GM12878 (cell line): Measurements from ENCODE around the gene LSM2. TPM values are rescaled to one million over a fixed set of nuclear protein-coding genes. Genes with fewer than 3 reads are reported as not detected.

Experiments
- BHLHE40 ChIP-seq, 2 experiments: fragments of 450-650 bp in 1 of 2; IDR thresholded peaks; 2 replicates each; pipeline ENCODE4 v1.6.1; 2011 to 2017; ENCODE audit warnings: low read depth in 2 of 2, borderline replicate concordance in 1 of 2, improper control_type of control experiment in 1 of 2, low read length in 1 of 2, mild to moderate bottlenecking in 1 of 2
- CEBPZ ChIP-seq: fragments of 150-350 bp; IDR thresholded peaks from 2 replicates; pipeline ENCODE4 v1.6.1; 2016; ENCODE audit warnings: low read depth, low read length
- GATAD2B ChIP-seq: fragments of 450-650 bp; conservative IDR thresholded peaks from 2 replicates; pipeline ENCODE4 v1.6.1; 2017; ENCODE audit warnings: low read depth, mild to moderate bottlenecking, moderate library complexity
- MEF2B ChIP-seq: fragments of 450-650 bp; IDR thresholded peaks from 2 replicates; pipeline ENCODE4 v1.6.1; 2018; ENCODE audit warnings: mild to moderate bottlenecking, moderate library complexity; ENCODE audit not compliant: partially characterized antibody, poor library complexity, severe bottlenecking
- NR2F1 ChIP-seq: fragments of 450-650 bp; conservative IDR thresholded peaks from 2 replicates; pipeline ENCODE4 v1.6.1; 2017; ENCODE audit warnings: mild to moderate bottlenecking
- PML ChIP-seq: IDR thresholded peaks from 2 replicates; pipeline ENCODE4 v1.6.1; 2012; ENCODE audit warnings: low read length, inconsistent platforms
- RELA ChIP-seq: fragments of 450-650 bp; IDR thresholded peaks from 2 replicates; pipeline ENCODE4 v1.8.0; 2014; ENCODE audit warnings: borderline replicate concordance; ENCODE audit not compliant: partially characterized antibody
- SIN3A ChIP-seq: IDR thresholded peaks from 2 replicates; pipeline ENCODE4 v1.6.1; 2012; ENCODE audit warnings: low read depth, low read length, improper control_type of control experiment
- SMARCA5 ChIP-seq: fragments of 450-650 bp; IDR thresholded peaks from 2 replicates; pipeline ENCODE4 v1.6.1; 2017; ENCODE audit warnings: mild to moderate bottlenecking
- TARDBP ChIP-seq: IDR thresholded peaks from 2 replicates; pipeline ENCODE4 v1.6.1; 2016; ENCODE audit warnings: borderline replicate concordance
- ZBTB11 ChIP-seq: fragments of 450-650 bp; formaldehyde crosslinking; IDR thresholded peaks from 2 replicates; pipeline ENCODE4 v1.5.0; 2022; ENCODE audit warnings: mild to moderate bottlenecking, missing genetic modification characterization
- ZNF384 ChIP-seq: IDR thresholded peaks from 2 replicates; pipeline ENCODE4 v1.6.1; 2012; ENCODE audit warnings: low read depth, mild to moderate bottlenecking, low read length, improper control_type of control experiment, borderline replicate concordance
- polyA plus RNA-seq, 11 experiments: library from polyadenylated mRNA; depleted of rRNA in 4 of 11; unstranded in 6 of 11; stranded (reverse) in 5 of 11; fragments of >200 nt; fragmentation: Nextera tagmentation in 4 of 11; fragmentation: Illumina TruSeq in 1 of 11; extraction: Ambion mirVana in 4 of 11; extraction: Trizol in 1 of 11; gene quantifications; 1 replicate in 1 of 11; 2 replicates in 10 of 11; pipeline versions ENCODE4 v1.2.1 to v1.2.3, GENCODE V29; 2011 to 2016; ENCODE audit warnings: inconsistent platforms in 2 of 11, missing spikeins in 2 of 11, low read depth in 1 of 11
- total RNA-seq, 4 experiments: library from RNA; depleted of rRNA in 3 of 4; stranded (reverse); fragments of >200 nt in 3 of 4; fragmentation: Illumina TruSeq in 1 of 4; extraction: Trizol in 1 of 4; gene quantifications; 2 replicates each; pipeline versions ENCODE4 v1.2.1 to v1.2.3, GENCODE V29; 2013 to 2021
- TF ChIP-seq, protein P1 (sequence below): IDR thresholded peaks from 2 replicates; pipeline ENCODE4 v1.6.1; 2012; ENCODE audit warnings: low read depth, low read length, improper control_type of control experiment
- TF ChIP-seq, protein P2 (sequence below): IDR thresholded peaks from 2 replicates; pipeline ENCODE4 v1.6.1; 2012; ENCODE audit warnings: mild to moderate bottlenecking, low read depth, low read length
- TF ChIP-seq, protein P3 (sequence below): IDR thresholded peaks from 2 replicates; pipeline ENCODE4 v1.6.1; 2011; ENCODE audit warnings: mild to moderate bottlenecking, low read depth, low read length, moderate library complexity; ENCODE audit not compliant: insufficient replicate concordance

LSM2 gene
- total and polyA plus RNA-seq, 10 of the 15 experiments (the other 5 are each of a cell fraction or from before 2014, with no cell fraction given) = 99.1 to 276 (median 153) TPM

GRCh38 chr6:31834367-31835250 is 27.8 kb upstream of the LSM2 start (continued):
- TF ChIP-seq MEF2B (peak; percentile 48), SIN3A (peak; percentile 51; the same call in 1 of the 2 replicates), TARDBP (0 out of 2 replicates have a peak, but pooled peaks have one; percentile 26), NR2F1 (peak; percentile 69), RELA (peak; percentile 29), ZBTB11 (CRISPR knock-in tag) (no peak), CEBPZ (no peak), ZNF384 (no peak), SMARCA5 (no peak), GATAD2B (0 out of 2 replicates have a peak, but pooled peaks have one; percentile 49), PML (peak; percentile 99), BHLHE40 (IDR thresholded peaks at IDR 0.05; ENCODE audit: borderline replicate concordance in 1 of 2, low read depth in 2 of 2, low read length in 1 of 2) (peak in 1 of 2 experiments; percentile 50; a peak in 1 of 4 replicates)
- TF ChIP-seq, protein P1, sequence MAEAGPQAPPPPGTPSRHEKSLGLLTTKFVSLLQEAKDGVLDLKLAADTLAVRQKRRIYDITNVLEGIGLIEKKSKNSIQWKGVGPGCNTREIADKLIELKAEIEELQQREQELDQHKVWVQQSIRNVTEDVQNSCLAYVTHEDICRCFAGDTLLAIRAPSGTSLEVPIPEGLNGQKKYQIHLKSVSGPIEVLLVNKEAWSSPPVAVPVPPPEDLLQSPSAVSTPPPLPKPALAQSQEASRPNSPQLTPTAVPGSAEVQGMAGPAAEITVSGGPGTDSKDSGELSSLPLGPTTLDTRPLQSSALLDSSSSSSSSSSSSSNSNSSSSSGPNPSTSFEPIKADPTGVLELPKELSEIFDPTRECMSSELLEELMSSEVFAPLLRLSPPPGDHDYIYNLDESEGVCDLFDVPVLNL = peak; percentile 47; the same call in 1 of the 2 replicates
- TF ChIP-seq, protein P2, sequence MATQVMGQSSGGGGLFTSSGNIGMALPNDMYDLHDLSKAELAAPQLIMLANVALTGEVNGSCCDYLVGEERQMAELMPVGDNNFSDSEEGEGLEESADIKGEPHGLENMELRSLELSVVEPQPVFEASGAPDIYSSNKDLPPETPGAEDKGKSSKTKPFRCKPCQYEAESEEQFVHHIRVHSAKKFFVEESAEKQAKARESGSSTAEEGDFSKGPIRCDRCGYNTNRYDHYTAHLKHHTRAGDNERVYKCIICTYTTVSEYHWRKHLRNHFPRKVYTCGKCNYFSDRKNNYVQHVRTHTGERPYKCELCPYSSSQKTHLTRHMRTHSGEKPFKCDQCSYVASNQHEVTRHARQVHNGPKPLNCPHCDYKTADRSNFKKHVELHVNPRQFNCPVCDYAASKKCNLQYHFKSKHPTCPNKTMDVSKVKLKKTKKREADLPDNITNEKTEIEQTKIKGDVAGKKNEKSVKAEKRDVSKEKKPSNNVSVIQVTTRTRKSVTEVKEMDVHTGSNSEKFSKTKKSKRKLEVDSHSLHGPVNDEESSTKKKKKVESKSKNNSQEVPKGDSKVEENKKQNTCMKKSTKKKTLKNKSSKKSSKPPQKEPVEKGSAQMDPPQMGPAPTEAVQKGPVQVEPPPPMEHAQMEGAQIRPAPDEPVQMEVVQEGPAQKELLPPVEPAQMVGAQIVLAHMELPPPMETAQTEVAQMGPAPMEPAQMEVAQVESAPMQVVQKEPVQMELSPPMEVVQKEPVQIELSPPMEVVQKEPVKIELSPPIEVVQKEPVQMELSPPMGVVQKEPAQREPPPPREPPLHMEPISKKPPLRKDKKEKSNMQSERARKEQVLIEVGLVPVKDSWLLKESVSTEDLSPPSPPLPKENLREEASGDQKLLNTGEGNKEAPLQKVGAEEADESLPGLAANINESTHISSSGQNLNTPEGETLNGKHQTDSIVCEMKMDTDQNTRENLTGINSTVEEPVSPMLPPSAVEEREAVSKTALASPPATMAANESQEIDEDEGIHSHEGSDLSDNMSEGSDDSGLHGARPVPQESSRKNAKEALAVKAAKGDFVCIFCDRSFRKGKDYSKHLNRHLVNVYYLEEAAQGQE = peak; percentile 50; the same call in 1 of the 2 replicates
- TF ChIP-seq, protein P3, sequence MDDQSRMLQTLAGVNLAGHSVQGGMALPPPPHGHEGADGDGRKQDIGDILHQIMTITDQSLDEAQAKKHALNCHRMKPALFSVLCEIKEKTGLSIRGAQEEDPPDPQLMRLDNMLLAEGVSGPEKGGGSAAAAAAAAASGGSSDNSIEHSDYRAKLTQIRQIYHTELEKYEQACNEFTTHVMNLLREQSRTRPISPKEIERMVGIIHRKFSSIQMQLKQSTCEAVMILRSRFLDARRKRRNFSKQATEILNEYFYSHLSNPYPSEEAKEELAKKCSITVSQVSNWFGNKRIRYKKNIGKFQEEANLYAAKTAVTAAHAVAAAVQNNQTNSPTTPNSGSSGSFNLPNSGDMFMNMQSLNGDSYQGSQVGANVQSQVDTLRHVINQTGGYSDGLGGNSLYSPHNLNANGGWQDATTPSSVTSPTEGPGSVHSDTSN = no peak
